Measurements from ENCODE around the gene IGSF23. TPM values are rescaled to one million over a fixed set of nuclear protein-coding genes. Genes with fewer than 3 reads are reported as not detected.
"Not testable (repeated sequence)": the region's sequence is repeated elsewhere in the genome, so short reads cannot be mapped to it uniquely, and the experiment has no call there.

Gene IGSF23
- total RNA-seq, 1 experiment from 2014 or later = not detected

DNA sequence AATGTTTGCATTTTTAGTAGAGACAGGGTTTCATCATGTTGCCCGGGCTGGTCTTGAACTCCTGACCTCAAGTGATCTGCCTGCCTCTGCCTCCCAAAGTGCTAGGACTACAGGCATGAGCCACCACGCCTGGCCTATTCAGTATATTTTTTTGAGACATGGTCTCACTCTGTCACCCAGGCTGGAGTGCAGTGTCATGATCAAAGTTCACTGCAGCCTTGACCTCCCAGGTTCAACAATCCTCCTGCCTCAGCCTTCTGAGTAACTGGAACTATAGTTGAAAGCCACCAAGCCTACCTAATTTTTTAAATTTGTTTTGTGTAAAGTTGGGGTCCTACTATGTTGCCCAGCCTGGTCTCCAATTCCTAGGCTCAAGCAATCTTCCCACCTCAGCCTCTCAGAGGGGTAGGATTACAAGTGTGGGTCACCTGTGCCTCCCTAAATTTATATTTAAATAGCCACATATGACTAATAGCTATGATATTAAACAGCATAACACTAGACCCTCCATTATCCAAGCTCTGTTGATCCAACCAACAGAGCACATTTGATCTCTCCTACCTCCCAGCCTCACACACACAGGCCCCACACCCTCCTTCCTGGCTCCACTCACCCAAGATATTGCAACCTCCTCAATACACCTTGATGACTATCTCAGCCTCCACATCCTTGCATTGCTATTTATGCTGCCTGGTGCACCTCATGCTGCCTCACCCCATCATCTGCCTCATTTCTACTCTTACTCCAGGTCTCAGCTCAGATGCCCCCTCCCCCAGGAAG lies 55.8 kb downstream of the IGSF23 start:
- WGBS (ENCODE audit: extremely low coverage, insufficient read length, low lambda C conversion rate) = no CpG with 5 or more reads among the region's 2 CpGs
- H3K4me3 Mint-ChIP-seq = no peak overlapping the region; a peak in 1 of 5 replicates

DNA sequence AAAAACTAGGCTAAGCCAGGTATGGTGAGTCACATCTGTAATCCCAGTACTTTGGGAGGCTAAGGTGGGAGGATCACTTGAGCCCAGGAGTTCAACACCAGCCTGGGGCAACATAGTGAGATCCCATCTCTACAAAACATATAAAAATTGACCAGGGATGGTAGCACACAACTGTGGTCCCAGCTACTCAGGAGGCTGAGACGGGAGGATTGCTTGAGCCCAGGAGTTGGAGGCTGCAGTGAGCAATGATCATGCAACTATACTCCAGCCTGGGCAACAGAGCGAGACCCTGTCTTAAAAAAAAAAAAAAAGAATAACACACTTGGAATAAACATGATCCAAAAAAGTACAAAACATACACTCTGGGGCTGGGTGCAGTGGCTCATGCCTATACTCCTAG lies 56.7 kb downstream of the IGSF23 start:
- not testable (repeated sequence) for H3K36me3 Mint-ChIP-seq (ENCODE audit: insufficient read depth in 1 of 3, low read depth in 3 of 3); H3K18ac ChIP-seq (ENCODE audit: insufficient read length, low read depth, low read length); H3K4ac ChIP-seq (ENCODE audit: low read depth, low read length); H3K23ac ChIP-seq (ENCODE audit: insufficient read length, low read depth, low read length); H4K91ac ChIP-seq (ENCODE audit: insufficient read length, low read depth, low read length); H2AFZ ChIP-seq (ENCODE audit: low read length); H3K27ac Mint-ChIP-seq; H3K14ac ChIP-seq (ENCODE audit: insufficient read depth, low read length); H3K4me3 Mint-ChIP-seq; H2BK120ac ChIP-seq (ENCODE audit: low read depth, low read length, poor library complexity, severe bottlenecking); H4K5ac ChIP-seq (ENCODE audit: insufficient read length, low read depth, low read length); H3T11ph ChIP-seq (ENCODE audit: low read length); H4K20me1 ChIP-seq (ENCODE audit: control insufficient read depth, insufficient read depth, insufficient read length); H2BK12ac ChIP-seq (ENCODE audit: insufficient read length, low read depth, low read length); H2BK5ac ChIP-seq (ENCODE audit: insufficient read length, low read length); H3K23me2 ChIP-seq (ENCODE audit: insufficient read length, low read depth, low read length, poor library complexity, severe bottlenecking); H3K9me3 Mint-ChIP-seq; H3K27me3 ChIP-seq (ENCODE audit: insufficient read depth, low read length); H3K79me2 ChIP-seq (ENCODE audit: insufficient read depth, low read length); H3K56ac ChIP-seq (ENCODE audit: insufficient read length, low read depth, low read length); H3K27ac ChIP-seq (ENCODE audit: insufficient read length, low read depth, low read length); H2AK5ac ChIP-seq (ENCODE audit: insufficient read length, low read length); H4K8ac ChIP-seq (replicated peaks; ENCODE audit: insufficient read length, low read depth, low read length); H3K79me1 ChIP-seq (ENCODE audit: insufficient read depth, low read depth, low read length, poor library complexity, severe bottlenecking); H3K4me1 ChIP-seq (ENCODE audit: insufficient read depth, low read length); DNase-seq; H3K9me3 ChIP-seq (ENCODE audit: control insufficient read depth, low read depth, low read length); H3K4me2 ChIP-seq (ENCODE audit: insufficient read depth, insufficient read length, low read length); H3K9ac ChIP-seq (ENCODE audit: extremely low read depth, insufficient read length, low read length); H2BK15ac ChIP-seq (ENCODE audit: low read depth, low read length); H2BK20ac ChIP-seq (ENCODE audit: low read depth, low read length, poor library complexity, severe bottlenecking); H3K27me3 Mint-ChIP-seq (ENCODE audit: low read depth)
- no CpG with 5 or more reads among the region's 2 CpGs for WGBS (ENCODE audit: extremely low coverage, insufficient read length, low lambda C conversion rate)
- H3K4me1 Mint-ChIP-seq = peaks cover 10 to 12% of the 10 kb centered on the region in 2 experiments

More for the DNA sequence above, 55.8 kb downstream of the IGSF23 start:
- Mint-ChIP-seq H3K36me3 (ENCODE audit: insufficient read depth in 1 of 3, low read depth in 3 of 3) (no peaks in the 10 kb centered on the region; a peak in 1 of 7 replicates), H3K9me3 (no peaks in the 10 kb centered on the region; a peak in 1 of 5 replicates), H3K27ac (peak overlapping the region in 1 of 3 experiments; percentile 24; a peak in 1 of 7 replicates), H3K27me3 (ENCODE audit: low read depth) (no peaks in the 10 kb centered on the region; the same call in none of the 2 replicates), H3K4me1 (peaks cover 10 to 12% of the 10 kb centered on the region in 2 experiments)
- Histone ChIP-seq H2BK5ac (ENCODE audit: insufficient read length, low read length) (no peak overlapping the region), H3K23ac (ENCODE audit: insufficient read length, low read depth, low read length) (no peak overlapping the region), H3K18ac (ENCODE audit: insufficient read length, low read depth, low read length) (no peak overlapping the region), H4K5ac (ENCODE audit: insufficient read length, low read depth, low read length) (no peak overlapping the region), H4K20me1 (ENCODE audit: control insufficient read depth, insufficient read depth, insufficient read length) (no peaks in the 10 kb centered on the region), H3K4ac (ENCODE audit: low read depth, low read length) (no peak overlapping the region), H4K91ac (ENCODE audit: insufficient read length, low read depth, low read length) (no peak overlapping the region), H2BK120ac (ENCODE audit: low read depth, low read length, poor library complexity, severe bottlenecking) (no peak overlapping the region), H3K27ac (ENCODE audit: insufficient read length, low read depth, low read length) (no peak overlapping the region), H3K14ac (ENCODE audit: insufficient read depth, low read length) (no peak overlapping the region), H2BK12ac (ENCODE audit: insufficient read length, low read depth, low read length) (no peak overlapping the region), H2AFZ (ENCODE audit: low read length) (no peak overlapping the region), H3K27me3 (ENCODE audit: insufficient read depth, low read length) (no peaks in the 10 kb centered on the region; the same call in 1 of the 2 replicates), H3T11ph (ENCODE audit: low read length) (no peak overlapping the region), H3K23me2 (ENCODE audit: insufficient read length, low read depth, low read length, poor library complexity, severe bottlenecking) (no peaks in the 10 kb centered on the region), H3K9ac (ENCODE audit: extremely low read depth, insufficient read length, low read length) (no peak overlapping the region), H2AK5ac (ENCODE audit: insufficient read length, low read length) (no peak overlapping the region), H3K79me1 (ENCODE audit: insufficient read depth, low read depth, low read length, poor library complexity, severe bottlenecking) (no peaks in the 10 kb centered on the region), H4K8ac (replicated peaks; ENCODE audit: insufficient read length, low read depth, low read length) (no peak overlapping the region), H3K79me2 (ENCODE audit: insufficient read depth, low read length) (no peaks in the 10 kb centered on the region), H2BK15ac (ENCODE audit: low read depth, low read length) (no peak overlapping the region), H3K4me2 (ENCODE audit: insufficient read depth, insufficient read length, low read length) (no peak overlapping the region), H3K4me1 (ENCODE audit: insufficient read depth, low read length) (no peaks in the 10 kb centered on the region), H3K56ac (ENCODE audit: insufficient read length, low read depth, low read length) (no peak overlapping the region), H3K9me3 (ENCODE audit: control insufficient read depth, low read depth, low read length) (no peaks in the 10 kb centered on the region), H2BK20ac (ENCODE audit: low read depth, low read length, poor library complexity, severe bottlenecking) (no peak overlapping the region)
- TF ChIP-seq, protein P1, sequence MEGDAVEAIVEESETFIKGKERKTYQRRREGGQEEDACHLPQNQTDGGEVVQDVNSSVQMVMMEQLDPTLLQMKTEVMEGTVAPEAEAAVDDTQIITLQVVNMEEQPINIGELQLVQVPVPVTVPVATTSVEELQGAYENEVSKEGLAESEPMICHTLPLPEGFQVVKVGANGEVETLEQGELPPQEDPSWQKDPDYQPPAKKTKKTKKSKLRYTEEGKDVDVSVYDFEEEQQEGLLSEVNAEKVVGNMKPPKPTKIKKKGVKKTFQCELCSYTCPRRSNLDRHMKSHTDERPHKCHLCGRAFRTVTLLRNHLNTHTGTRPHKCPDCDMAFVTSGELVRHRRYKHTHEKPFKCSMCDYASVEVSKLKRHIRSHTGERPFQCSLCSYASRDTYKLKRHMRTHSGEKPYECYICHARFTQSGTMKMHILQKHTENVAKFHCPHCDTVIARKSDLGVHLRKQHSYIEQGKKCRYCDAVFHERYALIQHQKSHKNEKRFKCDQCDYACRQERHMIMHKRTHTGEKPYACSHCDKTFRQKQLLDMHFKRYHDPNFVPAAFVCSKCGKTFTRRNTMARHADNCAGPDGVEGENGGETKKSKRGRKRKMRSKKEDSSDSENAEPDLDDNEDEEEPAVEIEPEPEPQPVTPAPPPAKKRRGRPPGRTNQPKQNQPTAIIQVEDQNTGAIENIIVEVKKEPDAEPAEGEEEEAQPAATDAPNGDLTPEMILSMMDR (conservative IDR thresholded peaks at IDR 0.05) = no peak
- no peak for DNase-seq

Measured in H9 (cell line).